ENCODE data around the gene ADM. TPM values are rescaled to one million over a fixed set of nuclear protein-coding genes. Genes with fewer than 3 reads are reported as not detected.

The ADM gene
- total RNA-seq, 1 experiment from 2014 or later = 87.2 TPM

- RAD21 ChIA-PET (ENCODE audit: low non-redundant PET in 1 of 2, low total read pairs in 2 of 2, uncharacterized antibody in 2 of 2, unreplicated experiment in 2 of 2) = no interaction called here
- no peaks in the 10 kb centered on the region for H3K36me3 ChIP-seq (ENCODE audit: control insufficient read depth in 1 of 2, insufficient read depth in 2 of 2, low read length in 2 of 2)
- no peak overlapping the region for H2AFZ ChIP-seq (ENCODE audit: low read depth, low read length, poor library complexity, severe bottlenecking)
- POLR2A ChIA-PET = interaction anchor here (1.4 kb wide), 1 partner anchor 13 kb away, joined by 5 read pairs; no protein-coding TSS in a partner anchor
- H3K27me3 ChIP-seq (ENCODE audit: insufficient read depth, low read length) = no peaks in the 10 kb centered on the region
- CTCF ChIA-PET = interaction anchor here (1.5 kb wide), 1 partner anchor 46 kb away, joined by 5 read pairs; no protein-coding TSS in a partner anchor
- no peak overlapping the region for H3K27ac ChIP-seq (ENCODE audit: low read depth, low read length)
- TF ChIP-seq JUND (IDR thresholded peaks at IDR 0.05) (no peak), EZH2phosphoT487 (IDR thresholded peaks at IDR 0.05; ENCODE audit: borderline replicate concordance) (no peak), EZH2 (IDR thresholded peaks at IDR 0.05) (no peak), POLR2AphosphoS5 (IDR thresholded peaks at IDR 0.05; ENCODE audit: low read depth, low read length) (no peak), ATF3 (IDR thresholded peaks at IDR 0.05) (no peak)
- no peak for ATAC-seq
- no peaks in the 10 kb centered on the region for H3K9me2 ChIP-seq (ENCODE audit: insufficient read depth)
- intact Hi-C loops (cut with micrococcal nuclease) = loop anchor here (5.0 kb wide), 2 partner anchors 349 to 416 kb away; no protein-coding TSS in a partner anchor
- no TSS peak for BruUV-seq (replicated peaks)
- no peak for DNase-seq (ENCODE audit: low read depth, low spot score)
- H3K4me3 ChIP-seq (replicated peaks in 1 of 2; ENCODE audit: low read depth in 1 of 2, low read length in 2 of 2) = no peak overlapping the region
- H3K79me2 ChIP-seq (ENCODE audit: insufficient read depth, low read length) = no peaks in the 10 kb centered on the region
- H3K4me1 ChIP-seq (ENCODE audit: control insufficient read depth in 1 of 2, insufficient read depth in 2 of 2, low read length in 2 of 2) = peaks cover 5 to 17% of the 10 kb centered on the region in 2 experiments; a peak in 3 of 4 replicates
- H3K9ac ChIP-seq (ENCODE audit: low read length) = no peak overlapping the region
- no peaks in the 10 kb centered on the region for H3K9me3 ChIP-seq (ENCODE audit: control insufficient read depth in 1 of 2, insufficient read depth in 1 of 2, low read depth in 1 of 2, low read length in 2 of 2)
- no peak overlapping the region for H3K4me2 ChIP-seq (ENCODE audit: low read length)
- no peaks in the 10 kb centered on the region for H4K20me1 ChIP-seq (ENCODE audit: insufficient read depth)
Measured at GRCh38 chr11:10320736-10321465, 16.0 kb downstream of the ADM start.

- TF ChIP-seq SRF (IDR thresholded peaks at IDR 0.05; ENCODE audit: low read depth) (no peak), CBX3 (IDR thresholded peaks at IDR 0.05; ENCODE audit: low read depth) (no peak), EGR1 (IDR thresholded peaks at IDR 0.05; ENCODE audit: low read depth) (no peak)
- no TSS peak for BruUV-seq (replicated peaks)
- Histone ChIP-seq H3K79me2 (ENCODE audit: insufficient read depth, low read length) (no peaks in the 10 kb centered on the region), H2AFZ (ENCODE audit: low read depth, low read length, poor library complexity, severe bottlenecking) (peak overlapping the region; percentile 93), H3K9me2 (ENCODE audit: insufficient read depth) (no peaks in the 10 kb centered on the region), H3K9ac (ENCODE audit: low read length) (peak overlapping the region; percentile 42), H3K27me3 (ENCODE audit: insufficient read depth, low read length) (no peaks in the 10 kb centered on the region), H3K27ac (ENCODE audit: low read depth, low read length) (no peak overlapping the region), H3K4me3 (replicated peaks in 1 of 2; ENCODE audit: low read depth in 1 of 2, low read length in 2 of 2) (peak overlapping the region in 1 of 2 experiments; percentile 32; a peak in 3 of 4 replicates), H4K20me1 (ENCODE audit: insufficient read depth) (no peaks in the 10 kb centered on the region), H3K4me1 (ENCODE audit: control insufficient read depth in 1 of 2, insufficient read depth in 2 of 2, low read length in 2 of 2) (peaks cover 12 to 25% of the 10 kb centered on the region in 2 experiments; a peak in 3 of 4 replicates), H3K4me2 (ENCODE audit: low read length) (peak overlapping the region; percentile 61), H3K36me3 (ENCODE audit: control insufficient read depth in 1 of 2, insufficient read depth in 2 of 2, low read length in 2 of 2) (no peaks in the 10 kb centered on the region), H3K9me3 (ENCODE audit: control insufficient read depth in 1 of 2, insufficient read depth in 1 of 2, low read depth in 1 of 2, low read length in 2 of 2) (no peaks in the 10 kb centered on the region)
- intact Hi-C loops (cut with micrococcal nuclease) = loop anchor here (5.0 kb wide), 2 partner anchors 350 to 415 kb away; no protein-coding TSS in a partner anchor
- ChIA-PET POLR2A (interaction anchor here (1.3 to 1.4 kb wide), 2 partner anchors 15 to 18 kb away, joined by 4 to 5 read pairs; partner anchors contain the start of gene ADM), CTCF (interaction anchor here (0.8 to 1.5 kb wide), 3 partner anchors 44 to 574 kb away, joined by 3 to 5 read pairs (median 3); no protein-coding TSS in a partner anchor), RAD21 (ENCODE audit: low non-redundant PET in 1 of 2, low total read pairs in 2 of 2, uncharacterized antibody in 2 of 2, unreplicated experiment in 2 of 2) (interaction anchor here in 1 of 2 experiments (1.0 kb wide), 1 partner anchor 14 kb away, joined by 4 read pairs; no protein-coding TSS in a partner anchor)
- DNase-seq (ENCODE audit: low read depth, low spot score) = no peak
- ATAC-seq = 0 out of 2 replicates have a peak, but pooled peaks have one; percentile 4
Measured at GRCh38 chr11:10322401-10322800, 17.5 kb downstream of the ADM start.
